GM19238 (cell line): ENCODE data around the gene EPHA4.
"Not testable (repeated sequence)": the region's sequence is repeated elsewhere in the genome, so short reads cannot be mapped to it uniquely, and the experiment has no call there.

Experiments used
- DNase-seq: peaks from one replicate; pipeline ENCODE4 v3.0.0; 2011; ENCODE audit warnings: low spot score; ENCODE audit not compliant: insufficient read length

The EPHA4 gene

GRCh38 chr2:221539246-221539645 is 32.9 kb downstream of the EPHA4 start:
- DNase-seq = no peak

- no peak for DNase-seq
These were observed 36.3 kb downstream of the EPHA4 start for GRCh38 chr2:221535824-221536223.

- DNase-seq = no peak
These were observed 38.8 kb downstream of the EPHA4 start for GRCh38 chr2:221533299-221533698.

- DNase-seq = no peak
These were observed 39.5 kb downstream of the EPHA4 start for GRCh38 chr2:221532641-221533040.

GRCh38 chr2:221530653-221531037 is 41.5 kb downstream of the EPHA4 start:
- DNase-seq = no peak

- no peak for DNase-seq
These were observed 42.0 kb downstream of the EPHA4 start for GRCh38 chr2:221529943-221530652.

- DNase-seq = no peak
These were observed 42.7 kb downstream of the EPHA4 start for GRCh38 chr2:221529177-221529942.

- DNase-seq = no peak
These were observed 44.3 kb downstream of the EPHA4 start for GRCh38 chr2:221527776-221528309.

GRCh38 chr2:221524158-221524557 is 47.9 kb downstream of the EPHA4 start:
- DNase-seq = no peak

- no peak for DNase-seq
These were observed 50.8 kb downstream of the EPHA4 start for GRCh38 chr2:221521233-221521845.

- DNase-seq = no peak
These were observed 53.0 kb downstream of the EPHA4 start for GRCh38 chr2:221518935-221519625.

GRCh38 chr2:221518201-221518934 is 53.7 kb downstream of the EPHA4 start:
- no peak for DNase-seq

GRCh38 chr2:221517696-221518151 is 54.4 kb downstream of the EPHA4 start:
- DNase-seq = peak; percentile 38

- DNase-seq = no peak
These were observed 54.9 kb downstream of the EPHA4 start for GRCh38 chr2:221517146-221517695.

- DNase-seq = no peak
These were observed 56.2 kb downstream of the EPHA4 start for GRCh38 chr2:221515864-221516263.

GRCh38 chr2:221514305-221515040 is 57.6 kb downstream of the EPHA4 start:
- no peak for DNase-seq

- DNase-seq = no peak
These were observed 58.9 kb downstream of the EPHA4 start for GRCh38 chr2:221513232-221513631.

- DNase-seq = not testable (repeated sequence)
These were observed 60.8 kb downstream of the EPHA4 start for GRCh38 chr2:221511325-221511724.

- no peak for DNase-seq
These were observed 65.6 kb downstream of the EPHA4 start for GRCh38 chr2:221506469-221506868.

- no peak for DNase-seq
These were observed 66.5 kb downstream of the EPHA4 start for GRCh38 chr2:221505605-221506004.
